Raji (cell line): ENCODE data around the gene KCNQ1.

Source experiments
- POLR2A ChIP-seq: IDR thresholded peaks from 2 replicates; pipeline ENCODE4 v1.6.1; 2011; ENCODE audit warnings: low read depth, low read length, control low read depth; ENCODE audit not compliant: insufficient read depth

Gene KCNQ1

DNA sequence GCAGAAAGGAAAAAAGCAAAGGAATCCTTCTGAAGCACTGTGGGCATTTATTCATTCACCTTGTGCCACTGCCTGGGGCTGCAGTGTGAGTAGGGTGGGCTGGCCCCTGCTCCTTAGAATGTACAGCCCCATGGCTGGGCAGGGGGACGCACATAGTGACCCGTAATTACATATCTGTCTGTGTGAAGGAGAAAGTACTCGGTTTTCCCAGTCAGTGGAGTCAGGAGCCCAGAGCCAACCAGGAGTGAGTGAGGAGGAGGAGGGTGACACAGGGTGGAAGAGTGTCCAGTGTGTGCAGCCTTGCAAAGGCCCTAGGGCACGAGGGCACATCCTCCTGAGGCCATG is 348.9 kb downstream of the KCNQ1 start:
- TF ChIP-seq POLR2A: no peak

DNA sequence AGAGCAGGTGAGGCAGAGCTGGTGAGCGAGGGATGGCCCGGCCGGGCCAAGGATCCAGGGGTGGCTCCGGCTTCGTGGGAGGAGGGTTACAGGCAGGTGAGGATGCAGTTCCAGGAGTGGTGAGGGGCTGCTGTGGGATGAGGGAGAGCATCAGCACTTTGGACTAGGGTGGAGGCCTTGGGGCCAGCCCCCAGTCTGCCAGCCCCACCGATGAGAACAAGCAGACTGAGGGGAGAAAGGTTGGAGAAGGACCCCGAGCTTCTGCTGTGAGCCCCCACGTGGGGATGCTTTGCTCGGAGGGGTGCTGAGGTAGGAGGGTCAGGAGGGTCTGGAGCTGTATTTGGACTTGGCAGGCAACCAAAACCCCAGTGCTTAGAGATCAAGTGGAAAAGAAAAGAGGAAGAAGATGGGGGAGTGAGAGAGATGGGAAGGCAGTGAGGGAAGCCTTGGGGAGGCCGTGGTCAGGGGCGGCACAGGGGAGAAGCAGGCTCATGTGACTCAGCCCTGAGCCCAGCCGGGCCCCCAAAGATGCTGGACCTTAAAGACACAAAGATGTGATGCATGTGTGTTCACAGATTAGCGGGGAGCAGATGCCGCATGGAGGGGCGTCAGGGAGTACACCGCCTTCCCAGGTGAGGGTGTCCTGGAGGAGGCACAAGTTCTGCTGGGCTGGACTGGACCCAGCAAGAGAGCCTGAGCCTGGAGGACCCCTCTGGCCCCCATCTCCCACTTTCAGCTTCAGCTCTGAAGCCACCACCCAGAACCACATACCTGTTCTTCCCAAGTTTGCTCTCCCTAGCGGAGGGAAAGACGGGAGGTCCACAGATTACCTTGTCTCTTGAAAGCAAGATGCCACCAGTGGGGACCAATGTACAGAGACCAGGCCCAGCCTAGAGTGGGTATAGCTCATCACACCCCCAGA is 349.5 kb downstream of the KCNQ1 start:
- no peak for TF ChIP-seq POLR2A

- TF ChIP-seq POLR2A: no peak
Measured at GRCh38 chr11:2794968-2795322, 350.1 kb downstream of the KCNQ1 start.

GRCh38 chr11:2795491-2795991 is 350.7 kb downstream of the KCNQ1 start:
- TF ChIP-seq POLR2A: no peak

- no peak for TF ChIP-seq POLR2A
Measured at GRCh38 chr11:2796091-2796490, 351.3 kb downstream of the KCNQ1 start.

- no peak for TF ChIP-seq POLR2A
Measured at GRCh38 chr11:2796508-2797113, 351.8 kb downstream of the KCNQ1 start.

DNA sequence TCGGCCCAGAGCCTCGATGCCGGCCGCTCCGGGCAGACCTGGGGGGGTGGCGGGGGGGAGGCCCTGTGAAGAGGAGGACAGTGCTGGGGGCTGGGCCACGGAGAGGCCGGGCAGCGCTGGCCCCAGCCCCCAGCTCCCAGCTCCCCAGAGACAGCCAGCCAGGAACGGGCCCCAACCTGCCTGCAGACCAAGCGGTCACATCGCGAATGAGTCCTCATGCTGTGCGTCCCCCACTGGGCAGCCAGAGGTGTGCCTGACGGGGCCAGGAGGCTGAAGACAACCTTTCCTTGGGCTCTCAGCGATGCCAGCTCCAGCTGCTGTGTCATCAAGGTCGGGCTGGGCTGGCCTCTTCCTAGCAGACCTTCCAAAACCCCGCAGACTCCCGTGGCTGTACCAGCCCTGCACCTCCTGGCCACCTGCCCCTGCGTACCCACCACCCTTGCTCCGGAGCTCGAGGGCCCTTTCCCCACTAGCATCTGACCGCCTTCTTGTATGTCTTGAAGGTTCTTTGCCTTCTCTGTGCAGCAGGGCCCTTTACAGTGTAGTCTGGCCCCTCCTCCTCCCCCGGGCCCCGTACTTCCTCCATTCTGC is 352.4 kb downstream of the KCNQ1 start:
- TF ChIP-seq POLR2A: no peak

DNA sequence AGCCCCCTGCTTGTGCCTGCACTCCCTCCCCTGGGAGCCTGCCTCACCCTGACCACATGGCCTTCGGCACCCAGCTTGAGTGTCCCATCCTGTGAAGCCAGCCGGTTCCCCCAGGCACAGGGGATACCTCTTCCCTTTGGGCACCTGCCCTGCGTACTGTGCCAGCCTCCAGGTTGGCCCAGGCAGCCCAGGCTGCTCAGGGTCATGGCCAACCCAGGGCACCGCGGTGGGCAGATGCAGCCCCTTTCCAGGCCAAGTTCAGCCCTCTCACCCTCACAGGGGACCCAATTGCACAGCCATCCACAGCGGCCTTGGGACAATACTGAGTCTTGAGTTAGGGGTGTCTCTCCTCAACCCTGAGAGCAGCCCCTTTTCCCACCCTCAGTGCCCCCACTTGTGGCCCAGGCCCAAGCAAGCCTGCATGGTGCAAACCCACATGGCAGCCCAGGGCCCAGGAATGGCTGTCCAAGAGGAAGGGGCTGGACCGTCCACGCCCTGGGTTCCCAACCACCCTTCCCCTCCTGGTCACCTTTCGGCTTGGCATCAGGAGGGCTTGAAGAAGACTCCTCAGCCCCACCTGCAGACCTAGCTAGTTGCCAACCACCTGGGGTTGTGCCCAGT is 353.0 kb downstream of the KCNQ1 start:
- no peak for TF ChIP-seq POLR2A

DNA sequence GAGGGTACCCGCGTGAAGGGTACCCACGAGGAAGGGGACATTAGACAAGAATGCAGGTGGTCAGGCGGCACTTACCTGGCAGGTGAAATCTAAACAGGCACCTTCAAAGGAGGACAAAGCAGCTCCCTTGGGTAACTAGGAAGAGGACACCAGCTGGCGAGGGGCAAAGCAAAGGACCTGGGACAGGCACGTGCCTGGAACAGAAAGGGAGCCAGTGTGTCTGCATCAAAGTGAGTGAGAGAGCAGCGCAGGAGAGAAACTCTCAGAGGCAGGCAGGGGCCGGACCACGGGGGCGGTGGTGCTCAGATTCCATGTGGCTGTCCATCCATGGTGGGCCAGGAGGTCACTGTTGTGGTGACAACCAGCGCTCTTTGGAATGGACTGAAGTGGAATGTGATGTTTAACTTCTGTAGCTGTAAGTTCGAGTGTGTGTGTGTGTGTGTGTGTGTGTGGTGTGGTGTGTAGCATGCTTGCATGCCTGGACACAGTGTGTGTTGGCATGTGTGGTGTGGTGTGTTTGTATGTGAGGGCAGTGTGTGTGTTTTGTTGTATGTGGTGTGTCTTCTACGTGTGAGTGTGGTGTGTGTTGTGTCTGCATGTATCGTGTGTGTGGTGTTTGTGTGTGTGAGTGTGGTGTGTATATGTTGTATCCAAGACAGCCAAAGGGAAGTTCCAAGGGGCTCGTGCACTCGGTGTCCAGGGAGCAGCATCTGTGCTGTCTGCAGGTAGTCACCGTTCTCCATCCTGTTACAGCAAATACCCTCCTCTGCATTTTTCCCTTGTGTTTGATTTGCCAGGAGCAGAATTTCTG is 354.3 kb downstream of the KCNQ1 start:
- no peak for TF ChIP-seq POLR2A

DNA sequence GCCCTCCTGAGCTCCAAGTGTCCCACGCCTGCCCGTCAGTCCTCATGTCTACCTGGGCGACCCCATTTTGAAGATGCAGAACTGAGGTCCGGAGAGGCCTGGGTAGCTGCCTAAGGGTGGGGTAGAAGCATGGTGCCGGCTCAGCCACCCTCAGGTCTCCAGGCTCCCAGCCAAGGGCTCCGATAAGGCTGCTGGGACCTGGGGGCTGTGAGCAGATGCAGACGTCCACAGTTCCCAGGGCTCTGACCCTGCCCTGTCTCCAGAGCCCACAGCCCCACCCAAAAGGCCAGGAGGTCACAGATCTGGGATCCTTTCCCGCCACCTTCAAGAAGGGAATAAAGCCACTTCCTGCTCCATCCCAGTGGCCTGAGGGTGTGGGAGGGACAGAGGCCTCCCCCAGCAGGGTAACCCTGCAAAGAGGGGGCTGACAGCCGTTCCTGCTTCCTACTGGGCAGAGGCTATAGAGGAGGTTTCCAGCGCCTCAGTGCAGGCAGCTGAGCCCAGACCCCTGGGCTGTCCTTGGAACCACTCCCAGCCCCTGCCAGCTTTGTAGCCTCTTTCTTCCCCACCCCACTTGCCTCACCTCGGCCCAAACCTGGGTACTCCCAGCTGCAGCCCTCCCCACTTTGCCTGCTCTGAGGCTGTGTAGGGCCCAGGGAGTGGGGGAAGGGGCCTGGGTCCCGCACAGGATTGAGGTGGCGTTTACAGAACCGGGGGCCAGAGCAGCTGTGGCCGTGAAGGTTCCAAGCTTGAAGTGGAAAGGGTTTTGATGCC is 355.3 kb downstream of the KCNQ1 start:
- no peak for TF ChIP-seq POLR2A

GRCh38 chr11:2800655-2801531 is 356.1 kb downstream of the KCNQ1 start:
- TF ChIP-seq POLR2A: no peak

- TF ChIP-seq POLR2A: no peak
Measured at GRCh38 chr11:2801711-2802388, 357.0 kb downstream of the KCNQ1 start.

GRCh38 chr11:2802389-2803185 is 357.8 kb downstream of the KCNQ1 start:
- TF ChIP-seq POLR2A: no peak
